GM20431 (cell line): ENCODE measurements around the gene LGR6.

Source experiments
- in situ Hi-C: fragments of 300-500 bp; cut with MseI, MboI; formaldehyde crosslinking; loops from one replicate; pipeline ENCODE4 v1.15.0; 2020; ENCODE audit warnings: low sequenced_read_pairs; ENCODE audit not compliant: unreplicated experiment

The LGR6 gene

GRCh38 chr1:202357506-202357905 is 163.9 kb downstream of the LGR6 start:
- in situ Hi-C loops: no loop called here

GRCh38 chr1:202361224-202361623 is 167.6 kb downstream of the LGR6 start:
- in situ Hi-C loops: no loop called here

GRCh38 chr1:202361701-202362100 is 168.1 kb downstream of the LGR6 start:
- in situ Hi-C loops: no loop called here

GRCh38 chr1:202362212-202362611 is 168.6 kb downstream of the LGR6 start:
- in situ Hi-C loops: no loop called here

GRCh38 chr1:202365092-202365815 is 171.7 kb downstream of the LGR6 start:
- in situ Hi-C loops: no loop called here

- in situ Hi-C loops: no loop called here
Measured at GRCh38 chr1:202367271-202367670, 173.7 kb downstream of the LGR6 start.
